MM.1S (cell line): ENCODE measurements around the gene SEC61G.

ENCODE experiments used
- EZH2 ChIP-seq: fragments of 300-600 bp; sonication (generic); optimal IDR thresholded peaks from 2 replicates; pipeline ENCODE3; 2017; ENCODE audit warnings: low read depth, mild to moderate bottlenecking, antibody characterized with exemption, low read length, mixed read lengths
- EZH2phosphoT487 ChIP-seq: fragments of 300-600 bp; sonication (generic); IDR thresholded peaks from 2 replicates; pipeline ENCODE4 v1.6.1; 2018; ENCODE audit warnings: antibody characterized with exemption, low read length
- TF ChIP-seq, protein P1 (sequence below): fragments of 300-600 bp; sonication (generic); IDR thresholded peaks from 2 replicates; pipeline ENCODE4 v1.5.1; 2016; ENCODE audit warnings: antibody characterized with exemption, low read length, mixed read lengths

DNA sequence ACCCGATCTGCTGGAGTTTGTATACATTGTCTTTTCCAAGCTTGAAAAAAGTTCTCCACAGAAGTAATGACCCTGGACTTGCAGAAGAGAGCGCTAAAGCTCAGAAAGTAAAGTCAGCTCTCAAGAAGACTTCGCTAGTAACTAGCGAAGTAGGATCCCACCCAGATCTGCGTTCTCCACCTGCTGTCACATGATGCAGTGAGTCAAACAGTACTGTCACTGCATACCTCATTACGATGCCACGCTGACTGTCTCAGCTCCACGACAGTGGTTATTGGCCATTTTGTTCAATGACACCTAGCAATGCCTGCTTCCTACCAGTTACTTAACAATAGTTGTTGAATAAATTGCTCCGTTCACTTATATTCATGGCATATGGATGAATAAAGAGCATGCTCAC is 29.7 kb upstream of the SEC61G start:
- TF ChIP-seq, protein P1, sequence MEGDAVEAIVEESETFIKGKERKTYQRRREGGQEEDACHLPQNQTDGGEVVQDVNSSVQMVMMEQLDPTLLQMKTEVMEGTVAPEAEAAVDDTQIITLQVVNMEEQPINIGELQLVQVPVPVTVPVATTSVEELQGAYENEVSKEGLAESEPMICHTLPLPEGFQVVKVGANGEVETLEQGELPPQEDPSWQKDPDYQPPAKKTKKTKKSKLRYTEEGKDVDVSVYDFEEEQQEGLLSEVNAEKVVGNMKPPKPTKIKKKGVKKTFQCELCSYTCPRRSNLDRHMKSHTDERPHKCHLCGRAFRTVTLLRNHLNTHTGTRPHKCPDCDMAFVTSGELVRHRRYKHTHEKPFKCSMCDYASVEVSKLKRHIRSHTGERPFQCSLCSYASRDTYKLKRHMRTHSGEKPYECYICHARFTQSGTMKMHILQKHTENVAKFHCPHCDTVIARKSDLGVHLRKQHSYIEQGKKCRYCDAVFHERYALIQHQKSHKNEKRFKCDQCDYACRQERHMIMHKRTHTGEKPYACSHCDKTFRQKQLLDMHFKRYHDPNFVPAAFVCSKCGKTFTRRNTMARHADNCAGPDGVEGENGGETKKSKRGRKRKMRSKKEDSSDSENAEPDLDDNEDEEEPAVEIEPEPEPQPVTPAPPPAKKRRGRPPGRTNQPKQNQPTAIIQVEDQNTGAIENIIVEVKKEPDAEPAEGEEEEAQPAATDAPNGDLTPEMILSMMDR, result no peak
- TF ChIP-seq EZH2 (no peak), EZH2phosphoT487 (no peak)
